Measurements from ENCODE around the gene GAPVD1.

The GAPVD1 gene

DNA sequence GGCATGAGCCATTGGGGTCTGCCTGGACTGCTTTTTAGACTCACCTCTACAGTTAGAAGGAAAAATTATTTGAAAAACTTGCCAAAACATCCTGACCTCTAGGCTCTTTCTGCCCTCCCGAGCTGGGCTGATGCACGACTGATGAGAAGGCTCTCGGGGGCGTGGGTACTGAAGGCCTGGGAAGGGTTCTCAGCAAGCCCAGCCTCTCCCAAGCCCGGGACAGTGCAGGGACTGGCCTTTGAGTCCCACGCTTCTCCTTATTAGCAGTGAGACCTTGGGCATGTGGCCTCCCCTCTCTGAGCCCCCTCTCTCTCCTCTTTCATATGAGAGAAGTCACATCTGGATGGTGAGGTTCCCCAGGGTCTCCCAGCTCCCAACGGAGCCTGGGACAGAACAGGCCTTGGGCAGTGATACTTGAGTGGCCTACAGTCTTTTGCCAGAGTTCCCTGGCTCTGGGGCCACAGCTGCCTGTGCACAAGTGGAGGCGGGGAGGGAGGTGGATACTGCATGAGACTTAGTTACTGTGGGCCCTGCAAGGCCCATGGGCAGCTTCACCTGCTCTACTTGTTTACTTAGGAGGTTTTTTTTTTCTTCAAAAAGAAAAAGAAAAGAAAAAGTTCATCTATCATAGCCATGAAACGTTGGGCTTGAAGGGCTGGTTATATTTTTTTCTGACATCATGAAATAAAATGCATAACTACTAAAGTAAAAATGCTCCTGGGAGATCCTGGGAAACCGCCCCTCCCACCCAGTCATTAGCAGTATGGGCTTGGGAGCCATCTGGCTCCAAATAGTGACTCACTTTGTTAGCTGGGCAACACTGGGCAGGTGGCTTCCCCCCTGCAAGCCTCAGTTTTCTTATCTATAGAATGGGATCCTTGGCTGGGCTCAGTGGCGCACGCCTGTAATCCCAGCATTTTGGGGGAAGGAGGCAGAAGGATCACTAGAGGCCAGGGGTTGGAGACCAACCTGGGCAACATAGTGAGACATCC is 139.4 kb downstream of the GAPVD1 start:
- TF ChIP-seq, protein P1, sequence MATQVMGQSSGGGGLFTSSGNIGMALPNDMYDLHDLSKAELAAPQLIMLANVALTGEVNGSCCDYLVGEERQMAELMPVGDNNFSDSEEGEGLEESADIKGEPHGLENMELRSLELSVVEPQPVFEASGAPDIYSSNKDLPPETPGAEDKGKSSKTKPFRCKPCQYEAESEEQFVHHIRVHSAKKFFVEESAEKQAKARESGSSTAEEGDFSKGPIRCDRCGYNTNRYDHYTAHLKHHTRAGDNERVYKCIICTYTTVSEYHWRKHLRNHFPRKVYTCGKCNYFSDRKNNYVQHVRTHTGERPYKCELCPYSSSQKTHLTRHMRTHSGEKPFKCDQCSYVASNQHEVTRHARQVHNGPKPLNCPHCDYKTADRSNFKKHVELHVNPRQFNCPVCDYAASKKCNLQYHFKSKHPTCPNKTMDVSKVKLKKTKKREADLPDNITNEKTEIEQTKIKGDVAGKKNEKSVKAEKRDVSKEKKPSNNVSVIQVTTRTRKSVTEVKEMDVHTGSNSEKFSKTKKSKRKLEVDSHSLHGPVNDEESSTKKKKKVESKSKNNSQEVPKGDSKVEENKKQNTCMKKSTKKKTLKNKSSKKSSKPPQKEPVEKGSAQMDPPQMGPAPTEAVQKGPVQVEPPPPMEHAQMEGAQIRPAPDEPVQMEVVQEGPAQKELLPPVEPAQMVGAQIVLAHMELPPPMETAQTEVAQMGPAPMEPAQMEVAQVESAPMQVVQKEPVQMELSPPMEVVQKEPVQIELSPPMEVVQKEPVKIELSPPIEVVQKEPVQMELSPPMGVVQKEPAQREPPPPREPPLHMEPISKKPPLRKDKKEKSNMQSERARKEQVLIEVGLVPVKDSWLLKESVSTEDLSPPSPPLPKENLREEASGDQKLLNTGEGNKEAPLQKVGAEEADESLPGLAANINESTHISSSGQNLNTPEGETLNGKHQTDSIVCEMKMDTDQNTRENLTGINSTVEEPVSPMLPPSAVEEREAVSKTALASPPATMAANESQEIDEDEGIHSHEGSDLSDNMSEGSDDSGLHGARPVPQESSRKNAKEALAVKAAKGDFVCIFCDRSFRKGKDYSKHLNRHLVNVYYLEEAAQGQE (IDR thresholded peaks at IDR 0.05; ENCODE audit: insufficient read depth in 1 of 2, low read depth in 2 of 2, low read length in 2 of 2): no peak
- TF ChIP-seq FOXP2 (optimal IDR thresholded peaks at IDR 0.05; ENCODE audit: borderline replicate concordance, extremely low read depth, extremely low read length, insufficient read depth) (no peak), TAF1 (IDR thresholded peaks at IDR 0.05; ENCODE audit: borderline replicate concordance, insufficient read depth, low read length) (no peak), SIN3A (IDR thresholded peaks at IDR 0.05; ENCODE audit: borderline replicate concordance, insufficient read depth, low read length) (no peak), POLR2AphosphoS5 (IDR thresholded peaks at IDR 0.05; ENCODE audit: low read depth, low read length) (no peak)

DNA sequence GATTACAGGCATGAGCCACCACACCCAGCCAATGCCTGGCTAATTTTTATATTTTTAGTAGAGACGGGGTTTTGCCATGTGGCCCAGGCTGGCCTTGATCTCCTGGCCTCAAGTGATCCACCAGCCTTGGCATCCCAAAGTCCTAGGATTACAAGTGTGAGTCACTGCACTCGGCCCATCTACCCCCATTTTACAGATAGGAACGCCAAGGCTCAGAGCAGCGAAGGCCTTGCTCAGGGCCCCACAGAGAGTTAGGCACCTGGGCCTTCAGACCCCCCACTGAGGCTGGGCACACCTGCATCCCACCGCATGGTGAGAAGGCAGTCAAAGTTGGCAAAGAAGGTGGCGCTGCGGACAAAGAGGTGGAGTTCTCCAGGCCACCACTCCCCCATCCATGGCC is 143.1 kb downstream of the GAPVD1 start:
- no peak for TF ChIP-seq POLR2AphosphoS5 (IDR thresholded peaks at IDR 0.05; ENCODE audit: low read depth, low read length)
- no peak for TF ChIP-seq TAF1 (IDR thresholded peaks at IDR 0.05; ENCODE audit: borderline replicate concordance, insufficient read depth, low read length)
- no peak for TF ChIP-seq FOXP2 (optimal IDR thresholded peaks at IDR 0.05; ENCODE audit: borderline replicate concordance, extremely low read depth, extremely low read length, insufficient read depth)
- TF ChIP-seq SIN3A (IDR thresholded peaks at IDR 0.05; ENCODE audit: borderline replicate concordance, insufficient read depth, low read length): no peak
- TF ChIP-seq, protein P1 (IDR thresholded peaks at IDR 0.05; ENCODE audit: insufficient read depth in 1 of 2, low read depth in 2 of 2, low read length in 2 of 2): no peak

DNA sequence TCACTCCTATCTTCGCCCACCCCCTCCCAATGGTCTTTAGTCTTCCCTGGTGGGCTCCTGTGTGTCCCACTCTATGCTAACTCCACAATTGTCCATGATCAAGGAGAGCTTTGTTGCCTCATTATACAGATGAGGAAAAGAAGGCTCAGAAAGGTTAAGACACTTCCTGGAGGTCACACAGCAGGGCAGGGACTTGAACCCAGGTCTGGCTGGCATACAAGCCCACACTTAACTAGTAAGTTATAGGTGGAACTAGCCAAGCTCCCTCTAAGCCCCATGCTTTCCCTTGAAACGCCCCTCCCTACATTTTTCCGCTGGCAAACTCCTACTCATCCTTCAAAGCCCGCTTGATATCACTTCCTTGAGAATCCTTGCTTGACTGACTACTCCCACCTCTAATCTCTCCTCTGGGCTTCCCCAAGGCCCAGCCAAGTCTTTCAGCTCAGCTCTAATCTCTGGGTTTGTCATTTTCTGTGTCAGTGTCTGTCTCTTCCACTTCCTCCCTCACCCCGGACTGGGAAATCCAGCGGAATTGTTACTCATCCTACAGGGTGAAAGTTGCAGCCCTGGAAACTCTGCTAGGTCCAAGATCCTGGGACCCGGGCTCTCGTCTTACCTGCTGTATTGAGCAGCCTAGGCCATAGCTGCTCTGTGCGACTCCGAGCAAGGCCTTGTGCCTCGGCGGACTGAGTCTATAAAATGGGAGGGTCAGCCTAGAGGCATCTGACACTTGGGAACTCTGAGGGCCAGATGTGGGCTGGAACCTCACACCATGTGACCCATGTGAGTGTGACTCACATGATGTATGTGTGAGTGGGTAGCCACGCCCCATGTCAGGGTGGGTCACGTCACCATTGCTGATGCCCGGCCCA is 144.5 kb downstream of the GAPVD1 start:
- TF ChIP-seq POLR2AphosphoS5 (IDR thresholded peaks at IDR 0.05; ENCODE audit: low read depth, low read length) (no peak), FOXP2 (optimal IDR thresholded peaks at IDR 0.05; ENCODE audit: borderline replicate concordance, extremely low read depth, extremely low read length, insufficient read depth) (no peak), SIN3A (IDR thresholded peaks at IDR 0.05; ENCODE audit: borderline replicate concordance, insufficient read depth, low read length) (peak; percentile 51; the same call in 1 of the 2 replicates), TAF1 (IDR thresholded peaks at IDR 0.05; ENCODE audit: borderline replicate concordance, insufficient read depth, low read length) (peak; percentile 41; the same call in 1 of the 2 replicates)
- TF ChIP-seq, protein P1 (IDR thresholded peaks at IDR 0.05; ENCODE audit: insufficient read depth in 1 of 2, low read depth in 2 of 2, low read length in 2 of 2): 0 out of 4 replicates have a peak, but pooled peaks of 1 of the 2 experiments have one; percentile 49

DNA sequence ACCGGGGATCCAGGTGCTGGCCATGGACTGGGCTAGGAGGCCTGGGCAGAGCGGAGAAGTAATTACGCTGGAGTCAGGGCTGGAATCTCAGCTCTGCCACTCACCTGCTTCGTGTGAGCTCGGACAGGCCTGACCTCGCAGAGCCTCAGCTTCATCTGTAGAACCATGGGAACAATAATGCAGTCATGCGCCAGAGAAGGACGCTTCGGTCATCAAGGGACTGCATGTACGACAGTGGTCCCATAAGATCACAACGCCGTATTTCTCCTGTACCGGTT is 145.1 kb downstream of the GAPVD1 start:
- TF ChIP-seq POLR2AphosphoS5 (IDR thresholded peaks at IDR 0.05; ENCODE audit: low read depth, low read length) (no peak), TAF1 (IDR thresholded peaks at IDR 0.05; ENCODE audit: borderline replicate concordance, insufficient read depth, low read length) (no peak), FOXP2 (optimal IDR thresholded peaks at IDR 0.05; ENCODE audit: borderline replicate concordance, extremely low read depth, extremely low read length, insufficient read depth) (no peak), SIN3A (IDR thresholded peaks at IDR 0.05; ENCODE audit: borderline replicate concordance, insufficient read depth, low read length) (no peak)
- TF ChIP-seq, protein P1 (IDR thresholded peaks at IDR 0.05; ENCODE audit: insufficient read depth in 1 of 2, low read depth in 2 of 2, low read length in 2 of 2): no peak
